G401 (cell line): ENCODE measurements around the gene PEMT. TPM values are rescaled to one million over a fixed set of nuclear protein-coding genes. Genes with fewer than 3 reads are reported as not detected.
A peak's percentile ranks its signal among the peaks of the same experiment; 100 is the strongest.

Experiments used
- DNase-seq: peaks from one replicate; pipeline ENCODE4 v3.0.0-alpha.2; 2015; ENCODE audit warnings: low spot score
- in situ Hi-C: cut with HindIII; loops from 2 replicates; pipeline ENCODE4 v1.10.0; 2016; ENCODE audit warnings: low sequenced_read_pairs, mixed read lengths
- total RNA-seq: library from RNA; depleted of rRNA; stranded (reverse); fragments of >200 nt; shearing (Covaris generic); gene quantifications from 2 replicates; pipeline ENCODE4 v1.2.3, GENCODE V29; 2014

The PEMT gene
- total RNA-seq, 1 experiment from 2014 or later: 43.1 TPM

GRCh38 chr17:17509601-17510425 lies 81.7 kb downstream of the PEMT start:
- in situ Hi-C loops: no loop called here
- no peak for DNase-seq

GRCh38 chr17:17508646-17509591 lies 82.6 kb downstream of the PEMT start:
- in situ Hi-C loops: no loop called here
- DNase-seq: no peak

GRCh38 chr17:17508019-17508535 lies 83.4 kb downstream of the PEMT start:
- in situ Hi-C loops: no loop called here
- no peak for DNase-seq

GRCh38 chr17:17507465-17508011 lies 84.0 kb downstream of the PEMT start:
- in situ Hi-C loops: no loop called here
- DNase-seq: peak; percentile 59

GRCh38 chr17:17506893-17507464 lies 84.5 kb downstream of the PEMT start:
- peak; percentile 69 for DNase-seq
- in situ Hi-C loops: no loop called here

GRCh38 chr17:17506181-17506741 lies 85.2 kb downstream of the PEMT start:
- peak; percentile 28 for DNase-seq
- in situ Hi-C loops: no loop called here

GRCh38 chr17:17505610-17506171 lies 85.8 kb downstream of the PEMT start:
- DNase-seq: no peak
- in situ Hi-C loops: no loop called here

GRCh38 chr17:17505151-17505550 lies 86.4 kb downstream of the PEMT start:
- DNase-seq: no peak
- in situ Hi-C loops: no loop called here

- in situ Hi-C loops: no loop called here
These were observed 87.0 kb downstream of the PEMT start for GRCh38 chr17:17504341-17505140.

GRCh38 chr17:17503566-17504130 lies 87.9 kb downstream of the PEMT start:
- in situ Hi-C loops: no loop called here
- DNase-seq: peak; percentile 75

More at GRCh38 chr17:17504341-17505140, 87.0 kb downstream of the PEMT start:
- DNase-seq: no peak

- in situ Hi-C loops: no loop called here
- DNase-seq: no peak
These were observed 88.6 kb downstream of the PEMT start for GRCh38 chr17:17502741-17503565.

GRCh38 chr17:17500999-17501605 lies 90.4 kb downstream of the PEMT start:
- no peak for DNase-seq

GRCh38 chr17:17499402-17500145 lies 91.9 kb downstream of the PEMT start:
- in situ Hi-C loops: no loop called here
- DNase-seq: no peak

More at GRCh38 chr17:17500999-17501605, 90.4 kb downstream of the PEMT start:
- in situ Hi-C loops: no loop called here

GRCh38 chr17:17498606-17499301 lies 92.8 kb downstream of the PEMT start:
- no peak for DNase-seq
- in situ Hi-C loops: no loop called here
